Measurements from ENCODE around the gene SMCHD1.

- TF ChIP-seq EZH2 (IDR thresholded peaks at IDR 0.05; ENCODE audit: borderline replicate concordance, low read depth, low read length, severe bottlenecking) = no peak
- TF ChIP-seq, protein P1, sequence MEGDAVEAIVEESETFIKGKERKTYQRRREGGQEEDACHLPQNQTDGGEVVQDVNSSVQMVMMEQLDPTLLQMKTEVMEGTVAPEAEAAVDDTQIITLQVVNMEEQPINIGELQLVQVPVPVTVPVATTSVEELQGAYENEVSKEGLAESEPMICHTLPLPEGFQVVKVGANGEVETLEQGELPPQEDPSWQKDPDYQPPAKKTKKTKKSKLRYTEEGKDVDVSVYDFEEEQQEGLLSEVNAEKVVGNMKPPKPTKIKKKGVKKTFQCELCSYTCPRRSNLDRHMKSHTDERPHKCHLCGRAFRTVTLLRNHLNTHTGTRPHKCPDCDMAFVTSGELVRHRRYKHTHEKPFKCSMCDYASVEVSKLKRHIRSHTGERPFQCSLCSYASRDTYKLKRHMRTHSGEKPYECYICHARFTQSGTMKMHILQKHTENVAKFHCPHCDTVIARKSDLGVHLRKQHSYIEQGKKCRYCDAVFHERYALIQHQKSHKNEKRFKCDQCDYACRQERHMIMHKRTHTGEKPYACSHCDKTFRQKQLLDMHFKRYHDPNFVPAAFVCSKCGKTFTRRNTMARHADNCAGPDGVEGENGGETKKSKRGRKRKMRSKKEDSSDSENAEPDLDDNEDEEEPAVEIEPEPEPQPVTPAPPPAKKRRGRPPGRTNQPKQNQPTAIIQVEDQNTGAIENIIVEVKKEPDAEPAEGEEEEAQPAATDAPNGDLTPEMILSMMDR (IDR thresholded peaks at IDR 0.05; ENCODE audit: borderline replicate concordance, extremely low read depth, low read length, poor library complexity, severe bottlenecking) = no peak
Measured at GRCh38 chr18:2823202-2823601, 167.7 kb downstream of the SMCHD1 start.

All from DND-41 (cell line).